Activated CD8-positive, alpha-beta memory T cell treated with anti-CD3 and anti-CD28 coated beads, Interleukin-2, amount 50 U/mL, for 1 hour (primary cell): Measurements from ENCODE around the gene BRD3.

Experiments
- DNase-seq: peaks from one replicate; pipeline ENCODE4 v3.0.0-alpha.2; 2020; ENCODE audit errors: extremely low read depth

The BRD3 gene

GRCh38 chr9:134066913-134067851 lies 644 bp downstream of the BRD3 start:
- DNase-seq: no peak

GRCh38 chr9:134066526-134066912 lies 1.3 kb downstream of the BRD3 start:
- no peak for DNase-seq

DNA sequence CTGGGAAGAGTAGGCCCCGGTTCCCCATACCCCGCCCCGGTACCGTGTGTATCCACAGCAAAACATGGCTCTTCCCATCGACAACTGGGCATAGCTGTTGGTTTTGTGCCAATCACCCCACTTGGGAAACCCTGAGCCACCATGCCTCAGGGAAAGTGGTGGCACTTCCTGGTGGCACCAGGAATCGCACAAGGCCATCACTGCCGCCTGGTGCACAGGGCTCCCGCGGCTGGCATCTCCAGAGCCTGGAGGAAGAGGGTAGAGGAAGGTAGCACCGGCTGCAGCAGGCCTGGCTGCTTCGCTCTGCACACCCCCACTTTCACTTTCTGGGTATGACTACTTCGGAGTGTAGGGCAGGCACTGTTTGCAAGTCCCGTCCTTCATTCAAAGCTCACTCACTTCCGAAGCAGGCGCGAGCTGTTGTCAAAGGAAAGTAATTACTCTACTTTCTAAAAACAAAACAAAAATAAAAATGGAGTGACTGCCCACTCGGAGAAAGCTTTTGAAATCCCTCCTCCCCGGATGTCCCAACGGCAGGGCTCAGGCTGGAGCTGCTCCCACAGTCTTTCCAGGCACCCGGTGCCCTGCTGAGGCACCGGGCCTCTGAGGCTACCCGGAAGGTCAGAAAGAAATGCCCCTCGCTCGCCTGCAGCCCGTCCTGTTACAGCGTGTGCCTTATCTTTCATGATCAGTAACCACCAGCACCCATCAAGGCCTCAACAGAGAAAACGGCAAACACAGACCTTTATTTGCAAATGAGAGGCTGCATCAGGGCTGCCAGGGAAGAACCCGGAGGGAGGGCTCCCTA lies 2.0 kb downstream of the BRD3 start:
- no peak for DNase-seq

GRCh38 chr9:134064711-134065110 lies 3.1 kb downstream of the BRD3 start:
- no peak for DNase-seq

DNA sequence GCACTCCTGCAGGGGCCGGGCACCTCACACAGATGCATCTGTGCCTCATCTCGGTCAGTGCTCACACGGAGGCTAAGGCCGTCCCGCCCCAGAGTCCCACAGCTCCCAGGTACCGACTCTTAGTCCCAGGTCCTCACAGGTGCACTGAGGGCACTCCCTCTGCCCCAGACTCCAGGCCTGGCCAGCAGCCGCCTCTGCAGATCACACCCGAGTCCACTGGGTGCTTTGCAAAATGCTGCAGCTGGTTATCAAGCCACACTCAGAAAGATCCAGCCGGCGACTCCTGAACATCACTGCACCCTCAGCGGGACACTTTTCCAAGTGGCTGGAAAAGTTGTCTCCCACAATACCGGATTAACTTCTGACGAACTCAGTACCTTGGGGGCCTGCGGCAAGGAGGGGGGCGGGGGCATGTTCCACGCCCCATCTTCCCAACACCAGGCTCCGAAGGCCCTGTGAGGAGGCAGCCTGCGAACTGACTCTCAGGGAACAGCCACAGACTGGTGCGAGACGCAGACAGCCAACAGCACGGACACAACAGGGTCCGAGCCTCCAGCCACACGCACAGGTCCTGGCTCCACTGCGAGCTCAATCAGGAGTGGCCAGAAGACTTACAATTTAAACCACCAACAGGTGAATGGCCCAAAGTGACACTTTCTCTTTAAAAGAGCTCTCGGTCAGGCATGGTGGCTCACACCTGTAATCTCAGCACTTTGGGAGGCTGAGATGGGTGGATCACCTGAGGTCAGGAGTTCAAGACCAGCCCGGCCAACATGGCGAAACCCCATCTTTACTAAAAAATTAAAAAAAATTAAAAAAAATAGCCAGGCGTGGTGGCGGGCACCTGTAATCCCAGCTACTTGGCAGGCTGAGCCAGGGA lies 4.0 kb downstream of the BRD3 start:
- no peak for DNase-seq

GRCh38 chr9:134063088-134063570 lies 4.7 kb downstream of the BRD3 start:
- no peak for DNase-seq

DNA sequence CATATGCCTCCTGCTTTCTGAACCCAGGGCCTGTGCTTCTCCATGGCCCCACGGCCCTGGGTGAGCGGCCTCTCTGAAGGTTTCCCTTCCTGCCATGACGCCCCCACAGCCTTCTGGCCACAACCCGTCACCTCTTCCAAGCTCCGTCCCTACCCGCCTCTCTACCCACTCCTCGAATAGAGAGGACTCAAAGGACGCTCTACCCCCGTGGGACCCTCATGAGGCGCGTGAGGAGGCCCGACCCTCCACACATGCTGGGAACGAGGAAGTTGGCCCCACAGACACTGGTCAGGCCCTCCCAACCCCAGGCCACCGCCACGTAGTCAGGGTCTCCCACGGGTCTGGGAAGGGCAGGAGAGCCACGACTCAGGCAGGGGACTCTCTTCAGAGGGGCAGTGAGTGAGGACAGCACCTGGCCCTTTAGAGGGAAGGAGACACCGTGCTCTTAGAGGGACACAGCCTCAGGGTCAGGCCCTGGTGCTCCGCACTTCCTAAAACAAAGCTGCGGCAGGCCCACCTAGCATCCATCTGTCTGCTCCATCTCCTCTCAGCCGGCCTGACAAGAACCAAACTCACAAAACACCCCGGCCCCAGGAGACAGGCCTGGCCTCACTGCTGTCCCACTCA lies 5.3 kb downstream of the BRD3 start:
- no peak for DNase-seq

GRCh38 chr9:134061688-134062371 lies 6.0 kb downstream of the BRD3 start:
- no peak for DNase-seq

DNA sequence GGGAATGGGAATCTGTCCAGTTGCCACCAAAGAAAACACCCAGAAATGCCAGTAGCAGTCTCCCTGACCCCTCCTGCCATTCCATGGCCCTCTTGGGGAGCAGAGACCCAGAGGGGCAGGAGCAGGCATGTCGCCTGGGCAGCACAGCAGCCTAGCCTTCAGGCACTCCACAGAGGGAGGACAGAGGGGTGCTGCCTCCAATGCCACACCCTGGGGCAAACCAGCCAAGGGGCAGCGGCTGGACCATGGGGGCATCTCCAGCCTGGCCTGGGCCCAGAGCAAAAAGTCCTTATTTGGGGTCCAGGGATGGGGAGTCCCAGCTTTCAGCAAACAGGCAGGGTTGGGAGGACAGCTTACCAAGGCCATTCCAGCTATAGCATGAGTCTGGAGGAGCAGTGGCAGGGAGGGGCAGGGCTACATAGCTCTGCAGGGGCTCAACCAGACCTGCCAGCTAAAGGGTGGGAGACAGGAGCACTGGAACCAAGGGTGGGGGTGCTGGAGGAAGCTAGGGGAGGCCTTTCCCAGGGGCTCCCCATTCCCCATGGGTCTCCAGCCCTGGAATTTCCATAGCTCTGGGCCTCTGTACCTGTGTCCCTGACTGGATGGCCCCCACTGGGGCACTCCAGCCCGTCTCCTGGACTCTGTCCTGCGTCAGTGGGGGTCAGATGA lies 6.7 kb downstream of the BRD3 start:
- no peak for DNase-seq

- DNase-seq: no peak
Observed at GRCh38 chr9:134060546-134060945, 7.3 kb downstream of the BRD3 start.

DNA sequence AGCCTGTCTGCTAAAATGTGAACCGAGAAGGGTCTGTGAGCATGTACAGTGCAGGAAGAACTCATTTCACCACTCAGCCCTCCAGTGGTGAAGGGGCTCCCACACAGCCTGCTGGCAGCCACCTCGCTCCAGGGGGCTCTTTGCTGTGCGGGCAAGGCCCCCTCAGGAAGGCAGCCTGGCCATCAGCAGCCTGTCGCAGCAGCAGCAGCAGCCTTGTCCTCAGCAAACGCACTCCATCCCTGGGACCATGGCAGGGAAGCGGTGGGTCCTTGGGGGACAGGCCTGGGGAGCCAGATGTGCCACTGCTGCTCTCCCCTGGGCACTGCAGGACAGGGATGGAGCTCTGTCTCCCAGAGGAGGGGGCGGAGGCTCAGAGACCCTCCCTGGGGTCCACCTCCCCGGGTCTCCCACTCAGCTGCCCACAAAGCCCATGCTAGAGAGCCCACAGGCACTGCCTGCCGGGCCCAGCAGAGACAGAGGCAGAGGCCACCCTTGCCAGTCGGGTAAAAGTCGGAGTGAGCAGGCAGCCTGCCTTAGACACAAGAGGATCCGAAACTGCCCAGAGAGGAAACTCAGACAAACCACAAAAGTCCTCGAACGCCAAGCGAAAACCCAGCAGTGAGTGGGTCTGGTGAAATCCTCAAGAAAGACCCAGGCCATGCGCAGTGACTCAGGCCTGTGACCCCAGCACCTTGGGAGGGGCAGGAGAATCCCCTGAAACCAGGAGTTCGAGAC lies 8.0 kb downstream of the BRD3 start:
- DNase-seq: no peak

DNA sequence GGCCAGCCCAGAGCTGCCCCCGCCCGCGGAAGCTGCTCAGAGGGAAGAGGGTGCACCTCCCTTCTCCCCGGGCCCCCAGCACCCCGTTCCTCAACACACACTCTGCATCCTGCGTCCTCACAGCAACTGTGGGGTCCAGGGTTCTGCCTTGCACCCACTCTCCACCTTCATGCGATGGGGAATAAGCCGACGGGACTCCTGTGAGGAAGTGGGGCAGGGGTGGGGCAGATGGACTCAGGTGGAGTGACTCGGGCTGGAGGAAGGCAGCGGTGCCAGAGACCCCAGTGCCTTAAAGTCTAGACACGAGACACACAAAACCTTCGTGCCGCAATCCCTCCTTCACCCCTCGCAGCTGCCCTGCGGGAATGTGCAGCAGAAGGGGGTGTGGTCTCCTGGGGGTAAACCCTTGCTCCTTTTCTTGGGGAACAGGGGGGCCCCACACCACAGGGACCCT lies 8.6 kb downstream of the BRD3 start:
- DNase-seq: no peak

DNA sequence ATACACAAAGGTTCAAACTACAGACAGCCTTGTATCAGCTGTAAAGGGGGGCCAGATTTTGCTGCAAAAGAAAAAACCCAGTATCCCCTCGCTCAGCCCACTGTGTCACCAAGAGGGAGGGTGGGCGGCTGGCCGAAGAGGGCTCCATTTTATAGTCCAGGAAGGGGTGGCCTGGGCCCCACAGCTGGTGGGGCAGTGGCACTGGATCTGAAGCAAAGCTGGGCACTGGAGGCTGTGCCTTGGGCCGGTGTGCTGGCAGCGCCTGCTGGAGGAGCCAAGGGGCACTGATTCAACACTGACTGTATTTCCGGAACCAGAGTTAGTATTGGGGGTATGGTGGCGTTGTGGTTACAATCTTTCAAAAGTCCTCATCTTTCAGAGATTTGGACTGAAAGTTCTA lies 9.1 kb downstream of the BRD3 start:
- DNase-seq: no peak

- no peak for DNase-seq
Observed at GRCh38 chr9:134057751-134058701, 9.8 kb downstream of the BRD3 start.

- DNase-seq: no peak
Observed at GRCh38 chr9:134057307-134057657, 10.5 kb downstream of the BRD3 start.

- DNase-seq: no peak
Observed at GRCh38 chr9:134056483-134057306, 11.1 kb downstream of the BRD3 start.

GRCh38 chr9:134055981-134056461 lies 11.8 kb downstream of the BRD3 start:
- no peak for DNase-seq
